ENCODE results near the gene RHOF.
A peak's percentile ranks its signal among the peaks of the same experiment; 100 is the strongest.

Gene RHOF, protein sequence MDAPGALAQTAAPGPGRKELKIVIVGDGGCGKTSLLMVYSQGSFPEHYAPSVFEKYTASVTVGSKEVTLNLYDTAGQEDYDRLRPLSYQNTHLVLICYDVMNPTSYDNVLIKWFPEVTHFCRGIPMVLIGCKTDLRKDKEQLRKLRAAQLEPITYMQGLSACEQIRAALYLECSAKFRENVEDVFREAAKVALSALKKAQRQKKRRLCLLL

DNA sequence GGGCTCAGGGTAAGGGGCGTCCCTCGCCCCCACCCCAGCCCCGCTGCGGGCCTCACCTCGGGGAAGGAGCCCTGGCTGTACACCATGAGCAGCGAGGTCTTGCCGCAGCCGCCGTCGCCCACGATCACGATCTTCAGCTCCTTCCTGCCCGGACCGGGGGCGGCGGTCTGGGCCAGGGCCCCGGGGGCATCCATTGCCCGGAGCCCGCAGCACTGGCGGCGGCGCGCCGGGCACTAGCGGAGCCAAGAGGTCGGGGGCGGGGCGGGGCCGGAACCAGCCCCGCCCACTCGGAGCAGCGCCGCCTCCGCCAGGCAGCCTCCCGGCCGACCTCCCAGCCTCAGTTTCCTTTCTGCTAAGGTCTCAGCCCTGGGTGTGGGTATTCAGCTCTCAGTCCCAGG is at the start of gene RHOF:
Gene RHOF (minus strand): TSS at position 249 of the 398 bp plus-strand sequence. CDS start 55 bp downstream, at position 194.
- peak; percentile 58 for DNase-seq (ENCODE audit: low read depth)

DNA sequence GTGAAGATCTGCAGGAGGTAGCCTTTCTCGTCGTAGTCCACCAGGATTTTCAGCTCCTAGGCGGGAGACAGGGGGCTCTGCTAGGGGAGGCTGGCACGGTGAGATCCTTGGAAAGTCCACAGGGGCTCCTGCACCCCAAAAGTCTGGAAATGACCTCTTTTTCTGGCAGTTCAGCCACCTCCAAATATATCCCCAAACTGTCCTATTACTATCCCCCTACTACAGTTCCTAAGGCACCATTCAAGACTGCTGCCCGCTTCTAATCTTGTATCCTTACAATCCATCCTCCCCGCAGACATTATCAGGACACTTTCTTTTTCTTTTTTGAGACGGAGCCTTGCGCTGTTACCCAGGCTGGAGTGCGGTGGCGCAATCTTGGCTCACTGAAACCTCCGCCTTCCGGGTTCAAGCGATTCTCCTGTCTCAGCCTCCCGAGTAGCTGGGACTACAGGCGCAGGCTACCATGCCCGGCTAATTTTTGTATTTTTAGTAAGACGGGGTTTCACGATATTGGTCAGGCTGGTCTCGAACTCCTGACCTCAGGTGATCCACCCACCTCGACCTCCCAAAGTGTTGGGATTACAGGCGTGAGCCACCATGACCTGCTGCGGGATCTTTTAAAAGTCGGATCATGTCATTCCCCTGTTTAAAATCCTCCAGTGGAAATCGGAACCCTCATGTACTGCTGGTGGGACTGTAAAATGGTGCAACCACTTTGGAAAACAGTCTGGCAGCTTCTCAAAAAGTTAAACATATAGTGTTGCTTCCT is 46.7 kb upstream of the RHOF start:
- no peak for DNase-seq (ENCODE audit: low read depth)

DNA sequence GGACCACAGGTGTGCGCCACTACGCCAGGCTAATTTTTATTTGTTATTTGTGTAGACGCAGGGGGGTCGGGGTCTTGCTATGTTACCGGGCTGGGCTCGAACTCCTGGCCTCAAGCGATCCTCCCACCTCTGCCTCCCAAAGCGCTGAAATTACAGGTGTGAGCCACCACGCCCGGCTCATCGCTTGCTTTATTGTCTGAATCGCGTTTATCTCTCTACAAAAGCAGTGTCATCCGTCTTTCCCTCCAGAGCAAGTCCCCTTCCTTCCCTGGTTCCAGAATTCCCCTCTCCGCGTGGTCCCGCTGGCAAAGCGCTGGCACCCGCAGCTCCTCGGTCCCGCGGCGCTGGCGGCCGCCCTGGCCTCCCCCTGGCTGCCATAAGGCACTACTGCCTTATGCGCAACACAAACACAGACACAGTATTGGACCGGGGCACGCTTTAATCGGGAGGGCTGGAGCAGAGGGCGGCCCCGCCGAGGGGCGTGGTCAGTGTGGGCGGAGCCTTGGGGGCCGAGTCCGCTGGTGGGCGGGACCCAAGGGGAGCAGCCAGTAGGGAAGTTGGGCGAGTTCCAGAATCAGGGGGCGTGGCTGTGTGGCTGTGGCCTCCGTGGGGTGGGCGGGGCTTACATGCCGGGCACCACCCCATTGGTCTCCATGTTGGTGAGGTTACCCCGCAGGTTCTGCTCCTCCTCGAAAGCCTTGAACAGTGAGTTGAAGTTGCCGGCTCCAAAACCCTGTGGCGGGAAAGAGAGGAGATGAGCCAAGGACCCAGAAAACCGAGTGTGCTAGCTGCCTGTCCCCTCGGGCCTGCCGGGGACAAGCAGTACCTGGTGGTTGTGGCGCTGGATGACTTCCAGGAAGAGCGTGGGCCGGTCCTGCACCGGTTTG is 45.9 kb upstream of the RHOF start:
- peak; percentile 100 for DNase-seq (ENCODE audit: low read depth)

- no peak for DNase-seq (ENCODE audit: low read depth)
Observed at GRCh38 chr12:121838126-121838525, 44.6 kb upstream of the RHOF start.

GRCh38 chr12:121837680-121838079 is 44.2 kb upstream of the RHOF start:
- no peak for DNase-seq (ENCODE audit: low read depth)

GRCh38 chr12:121831571-121832245 is 38.2 kb upstream of the RHOF start:
- no peak for DNase-seq (ENCODE audit: low read depth)

- DNase-seq (ENCODE audit: low read depth): no peak
Observed at GRCh38 chr12:121830588-121831265, 37.2 kb upstream of the RHOF start.

GRCh38 chr12:121830134-121830533 is 36.6 kb upstream of the RHOF start:
- DNase-seq (ENCODE audit: low read depth): no peak

GRCh38 chr12:121829250-121829918 is 35.9 kb upstream of the RHOF start:
- no peak for DNase-seq (ENCODE audit: low read depth)

- no peak for DNase-seq (ENCODE audit: low read depth)
Observed at GRCh38 chr12:121828826-121829225, 35.3 kb upstream of the RHOF start.

DNA sequence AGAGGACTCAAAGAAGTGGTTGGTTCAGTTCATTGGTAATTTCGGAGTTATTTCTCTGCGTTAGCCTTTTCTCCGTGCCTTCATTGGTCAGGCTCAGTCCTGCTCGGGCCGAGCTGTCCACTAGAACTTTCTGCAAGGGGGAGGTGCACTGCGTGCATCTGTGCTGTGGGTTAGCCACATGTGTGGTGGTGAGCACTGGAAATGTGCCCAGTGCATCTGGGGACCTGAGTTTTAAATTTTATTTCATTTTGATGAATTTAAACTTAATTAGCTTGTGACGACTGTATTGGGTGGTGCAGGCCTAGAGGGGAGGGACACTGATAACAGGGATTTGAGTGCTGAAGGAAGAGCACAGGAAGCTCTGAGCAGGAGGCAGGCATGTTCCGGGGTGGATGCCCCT is 34.8 kb upstream of the RHOF start:
- no peak for DNase-seq (ENCODE audit: low read depth)

DNA sequence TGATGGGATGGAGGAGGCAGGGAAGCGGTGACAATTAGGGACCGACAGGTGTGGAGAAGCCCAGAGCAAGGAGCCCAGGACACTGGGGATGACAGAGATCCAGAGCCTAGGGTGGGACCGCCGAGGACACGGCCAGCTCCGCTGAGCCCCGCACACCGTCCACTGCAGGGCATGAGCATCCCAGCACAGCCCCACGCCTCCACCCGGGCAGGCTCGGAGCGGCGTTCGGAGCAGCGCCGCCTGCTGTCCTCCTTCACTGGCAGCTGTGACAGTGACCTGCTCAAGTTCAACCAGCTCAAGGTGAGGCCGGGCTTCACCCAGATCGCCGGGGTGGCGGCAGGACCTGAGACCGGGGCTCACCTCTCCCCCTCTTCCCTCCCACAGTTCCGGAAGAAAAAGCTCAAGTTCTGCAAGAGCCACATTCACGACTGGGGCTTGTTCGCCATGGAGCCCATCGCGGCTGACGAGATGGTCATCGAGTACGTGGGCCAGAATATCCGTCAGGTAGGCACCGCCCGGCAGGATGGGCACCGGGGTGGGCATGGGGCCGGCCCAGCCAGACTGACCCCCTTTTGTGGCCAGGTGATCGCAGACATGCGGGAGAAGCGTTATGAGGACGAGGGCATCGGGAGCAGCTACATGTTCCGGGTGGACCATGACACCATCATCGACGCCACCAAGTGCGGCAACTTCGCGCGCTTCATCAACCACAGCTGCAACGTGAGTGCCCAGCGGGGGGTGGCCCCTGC is 34.0 kb upstream of the RHOF start:
- DNase-seq (ENCODE audit: low read depth): no peak

GRCh38 chr12:121826318-121827150 is 33.0 kb upstream of the RHOF start:
- no peak for DNase-seq (ENCODE audit: low read depth)

DNA sequence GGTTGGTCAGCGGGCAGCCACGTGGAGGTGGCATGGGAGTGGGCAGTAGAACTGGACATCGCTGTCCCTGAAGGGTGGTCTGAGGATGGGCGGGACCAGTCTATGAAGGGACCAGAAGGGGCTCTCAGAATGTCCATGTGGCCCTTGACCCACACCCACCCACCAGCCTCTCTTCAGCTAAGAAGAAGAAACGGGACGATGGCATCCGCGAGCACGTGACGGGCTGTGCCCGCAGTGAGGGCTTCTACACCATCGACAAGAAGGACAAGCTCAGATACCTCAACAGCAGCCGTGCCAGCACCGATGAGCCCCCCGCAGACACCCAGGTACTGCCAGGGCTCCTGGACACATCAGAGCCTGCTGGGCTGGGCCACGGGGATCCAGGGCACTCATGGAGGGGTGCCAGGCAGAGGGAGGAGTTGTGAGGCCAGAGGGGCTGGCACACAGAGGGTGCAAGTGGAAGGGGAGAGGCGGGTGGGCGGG is 31.6 kb upstream of the RHOF start:
- no peak for DNase-seq (ENCODE audit: low read depth)

DNA sequence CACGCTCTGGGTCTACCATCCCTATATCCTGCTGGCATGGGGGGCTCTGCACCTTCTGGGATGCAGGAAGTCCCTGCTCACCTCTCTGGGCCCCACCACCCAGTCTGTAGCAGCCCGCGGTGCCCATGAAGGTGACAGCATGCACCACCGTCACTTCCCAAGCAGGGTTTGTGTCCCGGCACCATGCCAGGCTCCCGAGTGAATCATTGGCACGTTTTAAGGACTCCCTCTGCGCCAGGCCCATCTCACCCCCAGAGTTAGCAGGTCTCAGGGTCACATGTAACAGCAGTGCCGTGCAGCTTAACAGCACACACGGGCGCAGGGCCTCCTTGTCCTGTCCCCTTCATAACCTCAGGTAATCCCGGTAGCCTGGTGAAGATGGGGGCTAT is 30.2 kb upstream of the RHOF start:
- no peak for DNase-seq (ENCODE audit: low read depth)

- no peak for DNase-seq (ENCODE audit: low read depth)
Observed at GRCh38 chr12:121823101-121823726, 29.7 kb upstream of the RHOF start.

DNA sequence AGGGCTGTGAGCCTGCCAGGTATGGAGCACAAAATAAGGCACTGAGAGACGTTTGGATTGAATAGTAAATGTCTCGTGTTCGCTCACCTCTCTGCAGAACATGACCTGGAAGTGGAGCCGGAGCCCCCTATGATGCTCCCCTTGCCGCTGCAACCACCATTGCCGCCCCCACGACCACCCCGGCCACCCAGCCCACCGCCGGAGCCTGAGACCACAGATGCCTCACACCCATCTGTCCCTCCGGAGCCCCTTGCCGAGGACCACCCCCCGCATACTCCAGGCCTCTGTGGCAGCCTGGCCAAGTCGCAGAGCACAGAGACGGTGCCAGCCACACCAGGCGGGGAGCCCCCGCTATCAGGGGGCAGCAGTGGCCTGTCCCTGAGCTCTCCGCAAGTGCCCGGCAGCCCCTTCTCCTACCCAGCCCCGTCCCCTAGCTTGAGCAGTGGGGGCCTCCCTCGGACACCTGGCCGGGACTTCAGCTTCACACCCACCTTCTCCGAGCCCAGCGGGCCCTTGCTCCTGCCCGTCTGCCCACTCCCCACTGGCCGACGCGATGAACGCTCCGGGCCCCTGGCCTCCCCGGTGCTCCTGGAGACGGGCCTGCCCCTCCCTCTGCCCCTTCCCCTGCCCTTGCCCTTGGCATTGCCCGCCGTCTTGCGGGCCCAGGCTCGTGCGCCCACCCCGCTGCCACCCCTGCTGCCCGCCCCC is 29.1 kb upstream of the RHOF start:
- no peak for DNase-seq (ENCODE audit: low read depth)

DNA sequence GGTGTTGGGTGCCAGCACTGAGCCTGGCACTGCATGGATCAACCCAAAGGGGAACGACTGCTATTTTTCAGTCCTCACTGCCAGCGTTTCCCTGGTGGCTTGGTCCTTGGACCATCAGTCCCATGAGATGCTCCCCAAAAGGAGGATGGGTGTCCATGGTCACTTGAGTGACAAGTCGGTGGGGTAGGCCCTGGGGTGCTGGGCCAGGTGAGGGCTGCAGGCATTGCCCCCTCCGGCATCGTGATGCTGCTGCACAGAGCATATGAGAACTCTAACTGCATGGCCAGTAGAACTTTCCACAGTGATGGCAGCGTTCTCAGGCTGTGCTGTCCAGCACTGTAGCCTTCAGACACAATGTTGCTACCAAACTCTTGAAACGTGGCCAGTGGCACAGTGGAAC is 26.6 kb upstream of the RHOF start:
- DNase-seq (ENCODE audit: low read depth): no peak

Measured in activated T-helper 9 cell treated with anti-CD3 and anti-CD28 coated beads, Interleukin-2, amount 50 U/mL, for 16 hours (primary cell).